Measurements from ENCODE around the gene GIPC3.

The GIPC3 gene

DNA sequence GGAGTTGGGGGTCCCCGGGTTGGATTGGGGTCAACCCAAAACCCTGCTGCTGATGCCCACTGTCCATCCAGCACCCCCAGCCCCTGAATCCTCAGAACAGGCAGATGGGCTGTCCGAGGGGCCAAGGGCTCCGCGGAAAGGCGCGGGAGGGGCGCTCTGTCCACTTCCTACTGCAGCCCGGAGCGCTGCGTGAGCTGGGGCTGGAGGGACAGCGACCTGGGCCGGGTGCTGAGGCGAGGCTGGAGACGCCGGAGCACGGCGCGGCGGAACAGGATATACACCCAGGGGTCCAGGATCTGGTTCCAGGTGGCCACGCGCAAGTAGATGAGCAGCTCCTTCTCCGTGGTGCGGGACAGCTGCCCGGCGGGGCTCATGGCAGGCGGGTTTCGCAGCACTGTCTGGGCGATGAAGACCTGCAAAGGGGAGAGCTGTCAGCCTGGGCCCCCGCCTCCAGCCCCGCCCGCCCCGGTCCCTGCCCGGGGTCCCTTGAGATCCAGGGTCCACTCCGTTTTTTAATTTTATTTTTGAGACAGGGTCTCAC lies 10.3 kb downstream of the GIPC3 start:
- DNase-seq = no peak
- in situ Hi-C loops (cut with HindIII; ENCODE audit: low pct_ligation_motif_present, low pct_unique_long_range_greater_than_20kb, low sequenced_read_pairs) = no loop called here

- in situ Hi-C loops (cut with HindIII; ENCODE audit: low pct_ligation_motif_present, low pct_unique_long_range_greater_than_20kb, low sequenced_read_pairs) = no loop called here
- DNase-seq = peak; percentile 8
These were observed 14.5 kb downstream of the GIPC3 start for GRCh38 chr19:3599776-3600187.

GRCh38 chr19:3601021-3601420 lies 15.7 kb downstream of the GIPC3 start:
- no peak for DNase-seq
- in situ Hi-C loops (cut with HindIII; ENCODE audit: low pct_ligation_motif_present, low pct_unique_long_range_greater_than_20kb, low sequenced_read_pairs) = no loop called here

GRCh38 chr19:3603121-3603811 lies 18.0 kb downstream of the GIPC3 start:
- no peak for DNase-seq
- in situ Hi-C loops (cut with HindIII; ENCODE audit: low pct_ligation_motif_present, low pct_unique_long_range_greater_than_20kb, low sequenced_read_pairs) = no loop called here

DNA sequence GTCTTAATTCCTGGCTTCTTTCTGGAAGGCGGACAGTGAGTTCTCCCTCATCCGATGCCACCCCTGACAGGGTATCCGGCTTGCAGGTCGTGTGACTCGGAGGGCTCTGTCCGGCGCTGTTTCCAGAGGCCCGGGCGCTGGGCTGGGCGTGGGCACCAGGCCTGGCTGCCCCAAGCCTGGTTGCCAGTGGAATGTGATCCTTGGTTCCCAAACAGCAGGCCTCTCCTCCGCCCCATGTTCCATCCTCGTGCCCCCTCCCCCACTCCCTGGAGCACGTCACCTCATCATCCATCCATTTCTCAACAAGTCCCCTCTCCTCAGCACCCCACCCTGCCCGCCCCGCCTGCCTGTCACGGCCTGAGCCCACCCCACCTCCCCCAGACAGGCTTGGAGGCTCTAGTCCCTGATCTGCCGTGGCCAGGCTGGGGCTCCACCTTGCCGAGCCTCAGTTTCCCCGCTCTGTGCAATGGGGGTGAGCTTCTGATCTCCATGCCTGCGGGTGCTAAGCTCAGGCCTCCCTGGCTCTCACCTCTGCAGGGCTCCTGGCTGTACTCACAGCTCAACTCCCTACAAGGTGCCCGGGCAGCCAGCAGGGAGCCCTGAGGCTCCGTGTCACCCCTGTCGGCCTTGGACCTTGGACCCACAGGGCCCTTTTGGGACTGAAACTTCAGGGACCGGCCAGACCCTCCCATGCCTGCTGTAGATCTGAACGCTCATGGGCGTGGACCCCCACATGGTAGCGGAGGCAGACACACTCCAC lies 19.1 kb downstream of the GIPC3 start:
- no peak for DNase-seq
- in situ Hi-C loops (cut with HindIII; ENCODE audit: low pct_ligation_motif_present, low pct_unique_long_range_greater_than_20kb, low sequenced_read_pairs) = no loop called here

DNA sequence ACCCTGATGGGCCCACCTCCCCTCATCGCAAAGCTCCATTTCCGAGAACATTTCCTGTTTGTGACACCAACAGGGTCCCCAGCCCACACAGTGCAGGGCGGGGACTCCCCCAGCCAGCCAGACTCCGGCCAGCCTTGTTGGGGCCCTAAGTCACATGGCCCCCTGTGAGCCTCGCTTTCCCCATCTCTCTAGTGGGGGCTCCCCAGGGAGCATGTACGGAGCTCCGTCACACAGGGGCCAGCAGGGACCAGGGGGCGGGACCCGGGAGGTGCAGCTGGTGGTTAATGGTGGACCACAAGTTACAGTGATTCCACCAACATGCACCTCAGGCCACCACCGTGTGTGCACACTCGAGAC lies 19.7 kb downstream of the GIPC3 start:
- no peak for DNase-seq
- in situ Hi-C loops (cut with HindIII; ENCODE audit: low pct_ligation_motif_present, low pct_unique_long_range_greater_than_20kb, low sequenced_read_pairs) = no loop called here

DNA sequence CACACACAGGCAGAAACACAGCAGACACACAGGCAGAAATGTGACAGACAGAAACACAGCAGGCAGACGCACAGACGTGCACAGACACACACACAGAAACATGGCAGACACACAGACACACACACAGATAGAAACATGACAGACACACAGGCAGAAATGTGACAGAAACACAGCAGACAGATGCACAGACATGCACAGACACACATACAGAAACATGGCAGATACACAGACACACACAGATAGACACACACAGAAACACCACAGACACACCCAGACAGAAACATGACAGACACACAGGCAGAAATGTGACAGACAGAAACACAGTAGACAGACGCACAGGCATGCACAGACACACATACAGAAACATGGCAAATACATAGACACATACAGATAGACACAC lies 20.1 kb downstream of the GIPC3 start:
- in situ Hi-C loops (cut with HindIII; ENCODE audit: low pct_ligation_motif_present, low pct_unique_long_range_greater_than_20kb, low sequenced_read_pairs) = no loop called here
- no peak for DNase-seq

GRCh38 chr19:3605770-3606169 lies 20.5 kb downstream of the GIPC3 start:
- DNase-seq = no peak
- in situ Hi-C loops (cut with HindIII; ENCODE audit: low pct_ligation_motif_present, low pct_unique_long_range_greater_than_20kb, low sequenced_read_pairs) = no loop called here

GRCh38 chr19:3606174-3606689 lies 21.0 kb downstream of the GIPC3 start:
- peak; percentile 19 for DNase-seq
- in situ Hi-C loops (cut with HindIII; ENCODE audit: low pct_ligation_motif_present, low pct_unique_long_range_greater_than_20kb, low sequenced_read_pairs) = no loop called here

- in situ Hi-C loops (cut with HindIII; ENCODE audit: low pct_ligation_motif_present, low pct_unique_long_range_greater_than_20kb, low sequenced_read_pairs) = no loop called here
- peak; percentile 54 for DNase-seq
These were observed 21.5 kb downstream of the GIPC3 start, which contains the start of gene TBXA2R for GRCh38 chr19:3606690-3607289. TSS of gene TBXA2R (minus strand) at chr19:3606875. CDS start at chr19:3600634, 6,241 bp downstream.

DNA sequence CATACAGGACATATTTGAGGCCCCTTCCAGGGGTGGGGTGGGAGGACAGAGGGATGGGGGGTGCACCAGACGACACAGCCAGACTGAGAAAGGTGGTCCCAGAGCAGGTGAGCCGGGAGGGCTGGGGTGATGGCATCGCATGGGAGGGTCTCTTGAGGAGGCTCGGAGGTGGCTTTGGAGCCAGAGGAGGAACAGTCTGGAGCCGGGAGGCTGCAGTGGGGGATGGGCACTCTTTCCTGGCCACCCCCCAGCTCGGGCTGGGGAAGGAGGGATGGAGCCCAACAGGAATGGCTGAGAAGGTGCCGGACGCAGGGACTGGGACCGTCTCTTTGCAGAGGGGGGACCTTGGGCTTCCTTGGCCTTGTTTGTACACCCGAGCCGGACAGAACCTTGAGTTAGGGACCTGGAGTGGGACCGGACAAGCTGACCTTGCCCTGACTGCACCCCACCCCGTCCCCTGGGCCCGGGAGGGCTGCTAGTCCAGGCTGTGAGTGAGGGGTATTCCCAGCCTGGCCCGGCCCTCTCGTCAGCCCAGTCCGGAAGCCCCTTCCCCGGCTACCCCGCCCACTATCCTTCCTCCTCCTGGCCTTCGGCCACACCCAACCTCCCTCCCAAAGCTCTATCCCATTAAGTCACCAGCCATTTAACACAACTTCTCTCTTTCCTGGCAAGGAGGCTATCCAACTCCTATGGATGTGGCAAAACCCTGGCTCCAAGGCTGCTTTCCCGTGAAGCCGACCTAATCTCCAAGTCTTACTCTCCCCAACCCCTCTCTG lies 22.2 kb downstream of the GIPC3 start:
- in situ Hi-C loops (cut with HindIII; ENCODE audit: low pct_ligation_motif_present, low pct_unique_long_range_greater_than_20kb, low sequenced_read_pairs) = no loop called here
- DNase-seq = no peak

GRCh38 chr19:3608079-3608641 lies 22.9 kb downstream of the GIPC3 start:
- in situ Hi-C loops (cut with HindIII; ENCODE audit: low pct_ligation_motif_present, low pct_unique_long_range_greater_than_20kb, low sequenced_read_pairs) = no loop called here
- DNase-seq = no peak

DNA sequence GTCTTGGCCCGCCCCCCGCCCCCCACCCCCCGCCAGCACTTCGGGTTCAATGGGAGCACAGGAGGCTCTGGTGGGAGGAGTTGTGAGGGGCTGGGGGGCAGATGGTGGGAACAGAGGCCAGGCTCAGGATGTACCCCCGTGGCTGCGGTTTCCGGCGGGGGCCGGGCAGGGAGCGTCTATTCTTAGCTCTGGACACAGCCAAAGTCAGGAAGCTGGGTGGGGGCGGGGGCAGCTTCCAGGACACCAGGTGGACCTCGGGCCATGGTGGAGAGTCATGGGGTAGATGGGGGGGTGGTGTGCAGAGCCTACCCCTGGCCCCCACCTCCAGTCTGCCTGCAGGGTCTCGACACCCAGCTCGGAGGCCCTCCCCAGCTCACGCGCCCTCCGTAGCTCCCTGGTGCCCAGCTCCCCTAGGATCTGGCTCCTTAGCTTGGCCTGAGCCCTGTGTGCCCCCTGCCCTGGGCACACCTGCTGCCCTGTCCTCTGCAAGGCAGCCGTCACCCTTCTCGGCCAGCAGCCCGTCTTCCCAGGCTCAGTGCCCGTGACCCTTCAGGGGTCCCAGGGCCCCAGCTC lies 23.6 kb downstream of the GIPC3 start:
- in situ Hi-C loops (cut with HindIII; ENCODE audit: low pct_ligation_motif_present, low pct_unique_long_range_greater_than_20kb, low sequenced_read_pairs) = no loop called here
- no peak for DNase-seq

GRCh38 chr19:3609779-3610719 lies 24.8 kb downstream of the GIPC3 start:
- in situ Hi-C loops (cut with HindIII; ENCODE audit: low pct_ligation_motif_present, low pct_unique_long_range_greater_than_20kb, low sequenced_read_pairs) = no loop called here

GRCh38 chr19:3610745-3611717 lies 25.8 kb downstream of the GIPC3 start:
- in situ Hi-C loops (cut with HindIII; ENCODE audit: low pct_ligation_motif_present, low pct_unique_long_range_greater_than_20kb, low sequenced_read_pairs) = no loop called here

More at GRCh38 chr19:3609779-3610719, 24.8 kb downstream of the GIPC3 start:
- DNase-seq = no peak

DNA sequence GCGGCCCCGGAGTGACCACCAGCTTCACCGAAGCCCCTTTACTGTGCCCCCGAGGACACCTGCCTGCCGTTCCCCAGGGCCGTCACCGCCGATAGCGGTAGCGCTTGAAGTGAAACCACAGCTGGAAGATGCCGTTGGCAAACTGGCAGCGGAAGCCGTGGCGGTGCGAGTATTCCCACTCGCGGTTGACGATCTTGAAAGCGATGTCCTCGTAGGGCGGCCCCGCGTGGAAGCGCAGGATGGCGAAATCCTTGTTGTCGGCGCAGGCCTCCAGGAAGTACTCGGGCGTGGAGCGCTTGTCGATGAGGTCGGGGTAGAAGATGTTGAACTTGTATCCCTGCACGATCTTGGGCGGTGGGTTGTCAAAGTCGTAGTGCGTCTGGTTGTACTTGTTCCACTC lies 26.6 kb downstream of the GIPC3 start:
- in situ Hi-C loops (cut with HindIII; ENCODE audit: low pct_ligation_motif_present, low pct_unique_long_range_greater_than_20kb, low sequenced_read_pairs) = no loop called here
- no peak for DNase-seq

More at GRCh38 chr19:3610745-3611717, 25.8 kb downstream of the GIPC3 start:
- no peak for DNase-seq
